Suprapubic skin (tissue), 4 donors: ENCODE measurements around the gene FRMD4A. TPM values are rescaled to one million over a fixed set of nuclear protein-coding genes. Genes with fewer than 3 reads are reported as not detected.

Experiments
- DNase-seq, 2 donors: peaks; one replicate each; pipeline ENCODE4 v3.0.0-alpha.2; 2019; ENCODE audit warnings: low spot score in 2 of 2
- H3K27ac ChIP-seq: fragments of 200-600 bp; sonication (generic); one replicate; pipeline ENCODE4 v1.5.1; 2019
- H3K27me3 ChIP-seq: fragments of 200-600 bp; sonication (generic); one replicate; pipeline ENCODE4 v1.5.1; 2019
- H3K36me3 ChIP-seq: fragments of 200-600 bp; sonication (generic); one replicate; pipeline ENCODE4 v1.5.1; 2019
- H3K4me1 ChIP-seq: fragments of 200-600 bp; sonication (generic); one replicate; pipeline ENCODE4 v1.5.1; 2019
- H3K4me3 ChIP-seq: fragments of 200-600 bp; sonication (generic); one replicate; pipeline ENCODE4 v1.5.1; 2019; ENCODE audit warnings: mild to moderate bottlenecking
- H3K9me3 ChIP-seq: fragments of 200-600 bp; sonication (generic); one replicate; pipeline ENCODE4 v1.5.1; 2019
- CTCF ChIP-seq, 2 donors: fragments of 200-600 bp in 1 of 2; fragments of 450-650 bp in 1 of 2; sonication (generic) in 1 of 2; IDR thresholded peaks; one replicate each; pipeline ENCODE4 v1.5.1; 2016 to 2019; ENCODE audit warnings: antibody characterized with exemption in 2 of 2, mild to moderate bottlenecking in 1 of 2, moderate library complexity in 1 of 2
- EP300 ChIP-seq: sonication (generic); formaldehyde crosslinking; IDR thresholded peaks from one replicate; pipeline ENCODE4 v1.6.1; 2017; ENCODE audit warnings: antibody characterized with exemption
- POLR2A ChIP-seq, 2 donors: fragments of 450-650 bp; IDR thresholded peaks; one replicate each; pipeline ENCODE4 v1.6.1; 2017; ENCODE audit warnings: antibody characterized with exemption in 2 of 2, mild to moderate bottlenecking in 2 of 2, moderate library complexity in 2 of 2
- POLR2AphosphoS5 ChIP-seq, 3 donors: sonication (generic); formaldehyde crosslinking; IDR thresholded peaks; one replicate each; pipeline ENCODE4 v1.6.1; 2017; ENCODE audit warnings: antibody characterized with exemption in 3 of 3
- WGBS: methylation state at CpG from one replicate; pipeline ENCODE4 v1.1.5; 2018; 5-methylcytosine and 5-hydroxymethylcytosine counted together
- total RNA-seq, 4 donors: library from RNA; depleted of rRNA; stranded (reverse); fragments of >200 nt; gene quantifications; one replicate each; pipeline ENCODE4 v1.1.0, GENCODE V29; 2016

The FRMD4A gene
- total RNA-seq, 4 donors from 2014 or later = 27.4 to 86.3 (median 58.0) TPM

GRCh38 chr10:14322526-14323188 lies 8.1 kb downstream of the FRMD4A start:
- Histone ChIP-seq H3K27ac (no peak overlapping the region), H3K9me3 (no peaks in the 10 kb centered on the region), H3K4me1 (no peaks in the 10 kb centered on the region), H3K27me3 (peaks cover 23% of the 10 kb centered on the region), H3K36me3 (no peaks in the 10 kb centered on the region), H3K4me3 (no peak overlapping the region)
- DNase-seq = no peak
- TF ChIP-seq EP300 (no peak), POLR2A (IDR thresholded peaks at IDR 0.05) (no peak), POLR2AphosphoS5 (IDR thresholded peaks at IDR 0.05) (no peak)
- WGBS = 59% methylated on average over 5 of the region's 5 CpGs

GRCh38 chr10:14318007-14318406 lies 12.7 kb downstream of the FRMD4A start:
- WGBS = 88% methylated on average over 1 of the region's 1 CpG
- H3K4me3 ChIP-seq = no peak overlapping the region
- H3K27me3 ChIP-seq = peaks cover 12% of the 10 kb centered on the region
- no peaks in the 10 kb centered on the region for H3K9me3 ChIP-seq
- H3K36me3 ChIP-seq = no peaks in the 10 kb centered on the region
- TF ChIP-seq CTCF (IDR thresholded peaks at IDR 0.05) = no peak
- no peak for TF ChIP-seq POLR2AphosphoS5 (IDR thresholded peaks at IDR 0.05)
- no peak for TF ChIP-seq POLR2A (IDR thresholded peaks at IDR 0.05)
- TF ChIP-seq EP300 = no peak
- H3K4me1 ChIP-seq = no peaks in the 10 kb centered on the region
- no peak overlapping the region for H3K27ac ChIP-seq
- no peak for DNase-seq

GRCh38 chr10:14312014-14312413 lies 18.7 kb downstream of the FRMD4A start:
- Histone ChIP-seq H3K9me3 (no peaks in the 10 kb centered on the region), H3K36me3 (no peaks in the 10 kb centered on the region), H3K4me1 (no peaks in the 10 kb centered on the region), H3K27ac (no peak overlapping the region), H3K4me3 (no peak overlapping the region), H3K27me3 (peaks cover 10% of the 10 kb centered on the region)
- WGBS = 87% methylated on average over 4 of the region's 4 CpGs
- no peak for DNase-seq
- TF ChIP-seq EP300 = no peak

DNA sequence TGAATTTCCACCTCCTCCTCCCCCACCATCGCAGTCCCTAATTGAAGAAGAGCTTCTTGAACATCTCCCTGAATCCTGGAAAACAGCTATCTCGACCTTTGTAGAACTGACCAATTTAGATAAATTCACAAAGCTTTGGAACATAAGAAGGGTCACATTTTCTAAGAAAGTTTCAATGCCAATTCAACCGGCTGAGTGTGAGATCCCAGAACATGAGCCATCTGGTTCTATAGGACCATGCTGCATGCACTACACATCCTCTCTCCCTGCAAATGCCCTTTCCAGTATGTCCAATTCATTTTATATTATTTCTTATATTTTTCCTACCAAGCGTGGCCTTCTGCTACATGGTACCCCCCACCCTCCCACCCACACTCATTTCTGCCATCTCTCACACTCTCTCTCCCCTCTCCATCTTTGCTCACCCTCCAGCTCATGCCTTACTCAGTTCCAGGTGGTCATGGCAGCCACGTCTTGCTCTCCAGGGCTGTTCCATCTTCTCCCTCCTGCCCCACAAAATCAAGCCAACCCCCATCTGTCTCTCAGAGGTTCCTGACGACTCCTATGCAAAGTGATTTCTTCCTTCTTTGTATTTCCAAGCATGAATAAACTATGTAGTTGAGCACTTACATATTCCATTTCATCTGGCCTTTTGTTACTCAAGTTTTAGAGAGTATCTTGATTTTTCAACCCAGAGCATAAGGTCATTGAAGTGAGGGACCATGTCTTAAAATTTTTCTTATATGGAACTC lies 19.3 kb downstream of the FRMD4A start:
- DNase-seq = no peak
- H3K27me3 ChIP-seq = peaks cover 10% of the 10 kb centered on the region
- H3K4me3 ChIP-seq = no peak overlapping the region
- H3K9me3 ChIP-seq = no peaks in the 10 kb centered on the region
- no peaks in the 10 kb centered on the region for H3K4me1 ChIP-seq
- 81% methylated on average over 6 of the region's 6 CpGs for WGBS
- H3K36me3 ChIP-seq = no peaks in the 10 kb centered on the region
- no peak overlapping the region for H3K27ac ChIP-seq
- TF ChIP-seq POLR2AphosphoS5 (IDR thresholded peaks at IDR 0.05) (no peak), CTCF (IDR thresholded peaks at IDR 0.05) (no peak), EP300 (no peak), POLR2A (IDR thresholded peaks at IDR 0.05) (no peak)

DNA sequence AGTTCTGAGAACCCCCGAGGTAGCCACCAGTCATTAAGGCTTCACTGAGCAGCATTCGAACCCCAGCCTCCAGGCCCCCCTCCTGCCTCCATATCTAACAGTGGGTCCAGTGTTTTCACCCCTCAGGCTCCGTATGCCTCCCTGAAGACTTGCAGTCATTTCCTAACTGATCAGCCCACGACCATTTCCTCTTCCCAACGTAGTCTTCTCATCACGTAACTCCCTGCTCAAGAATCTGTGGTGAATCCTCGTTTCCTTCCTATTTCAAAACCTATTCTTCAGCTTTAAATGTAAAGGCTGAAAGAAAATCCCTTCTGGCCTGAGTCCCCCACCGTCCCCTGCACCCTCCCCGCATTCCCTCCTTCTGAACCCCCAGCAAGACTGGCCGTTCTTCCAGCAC lies 21.1 kb downstream of the FRMD4A start:
- Histone ChIP-seq H3K27ac (no peak overlapping the region), H3K4me3 (no peak overlapping the region), H3K9me3 (no peaks in the 10 kb centered on the region), H3K4me1 (no peaks in the 10 kb centered on the region), H3K36me3 (no peaks in the 10 kb centered on the region), H3K27me3 (peaks cover 10% of the 10 kb centered on the region)
- TF ChIP-seq EP300 (no peak), POLR2AphosphoS5 (IDR thresholded peaks at IDR 0.05) (no peak), CTCF (IDR thresholded peaks at IDR 0.05) (no peak), POLR2A (IDR thresholded peaks at IDR 0.05) (no peak)
- DNase-seq = no peak
- WGBS = 79% methylated on average over 10 of the region's 10 CpGs

DNA sequence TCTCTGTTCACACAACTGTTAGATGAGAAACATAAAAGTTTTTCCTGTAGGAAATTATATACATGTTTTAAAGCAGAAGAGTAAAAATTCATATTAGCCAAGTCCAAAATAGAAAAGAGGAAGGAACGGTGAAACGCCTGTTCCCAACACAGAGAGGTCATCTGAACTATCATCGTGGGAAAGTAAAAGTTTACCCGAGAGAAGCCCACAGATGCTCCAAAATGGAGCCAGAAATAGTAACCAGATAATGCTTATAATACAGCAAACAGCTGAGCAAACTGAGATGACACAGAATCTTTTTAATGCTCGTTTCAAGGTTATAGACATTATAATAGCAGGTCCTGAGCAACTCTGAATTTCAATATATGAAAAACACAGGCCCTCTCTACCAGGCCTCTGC lies 24.5 kb downstream of the FRMD4A start:
- no peaks in the 10 kb centered on the region for H3K4me1 ChIP-seq
- WGBS = 73% methylated on average over 5 of the region's 5 CpGs
- H3K9me3 ChIP-seq = no peaks in the 10 kb centered on the region
- H3K36me3 ChIP-seq = no peaks in the 10 kb centered on the region
- TF ChIP-seq POLR2A (IDR thresholded peaks at IDR 0.05) = no peak
- no peak for TF ChIP-seq CTCF (IDR thresholded peaks at IDR 0.05)
- no peak for TF ChIP-seq EP300
- TF ChIP-seq POLR2AphosphoS5 (IDR thresholded peaks at IDR 0.05) = no peak
- no peak for DNase-seq
- H3K4me3 ChIP-seq = no peak overlapping the region
- H3K27ac ChIP-seq = no peak overlapping the region
- H3K27me3 ChIP-seq = peaks cover 14% of the 10 kb centered on the region
